K562 (cell line): Measurements from ENCODE around the gene M6PR. TPM values are rescaled to one million over a fixed set of nuclear protein-coding genes. Genes with fewer than 3 reads are reported as not detected.

Experiments used
- ATAC-seq: fragments of 200-7000 bp; cut with Tn5 transposase; 3 replicates; pipeline ENCODE4 v1.9.1; 2020; ENCODE audit warnings: moderate library complexity
- BruUV-seq: library from RNA; stranded (reverse); fragments of 400-500 nt; replicated peaks from 2 replicates; lab custom pipeline; 2021; lab: Mats Ljungman, UMichigan
- CTCF ChIA-PET: fragments of 300-600 bp; formaldehyde crosslinking; extraction: SDS; loops from one replicate; lab custom pipeline; 2021; ENCODE audit warnings: low intra/inter-chr PET ratio; lab: Yijun Ruan, JAX
- POLR2A ChIA-PET: fragments of 300-600, 350-650 bp; sonication (Branson Sonifier 250); formaldehyde crosslinking; extraction: SDS; loops from one replicate; lab custom pipeline; 2021; ENCODE audit warnings: antibody characterized with exemption, inconsistent platforms; lab: Yijun Ruan, JAX
- DNase-seq, 4 experiments: peaks; one replicate each; pipeline versions ENCODE4 v3.0.0 to v3.0.0-alpha.2; 2011 to 2018; ENCODE audit warnings: low spot score in 3 of 4, mixed read lengths in 3 of 4; ENCODE audit errors: extremely low read depth in 1 of 4
- FAIRE-seq: peaks from 2 replicates; lab custom pipeline; 2011; peaks lifted over from hg19 to GRCh38; lab: Jason Lieb, UNC
- H2AFZ ChIP-seq: 2 replicates; pipeline ENCODE4 v1.6.0; 2011; ENCODE audit warnings: low read depth, low read length, control low read depth, inconsistent platforms
- H3K27ac ChIP-seq: fragments of 200-600 bp; 3 replicates; pipeline ENCODE4 v1.8.0; 2011; ENCODE audit warnings: low read depth, mild to moderate bottlenecking, control low read depth, inconsistent platforms, low read length, moderate library complexity, mixed read lengths; ENCODE audit errors: extremely low read depth
- H3K27me3 ChIP-seq, 2 experiments: fragments of 300-600 bp in 1 of 2; 2 replicates in 1 of 2; 3 replicates in 1 of 2; pipeline versions ENCODE4 v1.6.0 to v1.8.0; 2011; ENCODE audit warnings: inconsistent platforms in 2 of 2, low read length in 2 of 2, mild to moderate bottlenecking in 1 of 2, mixed read lengths in 1 of 2, moderate library complexity in 1 of 2; ENCODE audit not compliant: control insufficient read depth in 2 of 2, insufficient read depth in 2 of 2
- H3K36me3 ChIP-seq: fragments of 300-600 bp; 3 replicates; pipeline ENCODE4 v1.8.0; 2011; ENCODE audit warnings: mild to moderate bottlenecking, low read length, inconsistent platforms; ENCODE audit not compliant: control insufficient read depth, insufficient read depth
- H3K4me1 ChIP-seq, 2 experiments: fragments of 200-600 bp in 1 of 2; replicated peaks in 1 of 2; 2 replicates in 1 of 2; 3 replicates in 1 of 2; pipeline versions ENCODE4 v1.5.1 to v1.8.0; 2011; ENCODE audit warnings: inconsistent platforms in 2 of 2, low read length in 2 of 2, mild to moderate bottlenecking in 1 of 2, mixed read lengths in 1 of 2, moderate library complexity in 1 of 2; ENCODE audit not compliant: control insufficient read depth in 2 of 2, insufficient read depth in 2 of 2
- H3K4me2 ChIP-seq: 2 replicates; pipeline ENCODE4 v1.6.1; 2011; ENCODE audit warnings: low read length, control low read depth, inconsistent platforms, mixed read lengths; ENCODE audit not compliant: insufficient read depth
- H3K4me3 ChIP-seq: fragments of 200-600 bp; sonication (generic), shearing (Covaris generic); 2 replicates; pipeline ENCODE4 v1.5.1; 2016; ENCODE audit warnings: control low read depth, inconsistent platforms
- H3K79me2 ChIP-seq: fragments of 200-600 bp; 3 replicates; pipeline ENCODE4 v1.8.0; 2011; ENCODE audit warnings: low read length, inconsistent platforms; ENCODE audit not compliant: control insufficient read depth, insufficient read depth
- H3K9ac ChIP-seq, 2 experiments: 2 replicates each; pipeline versions ENCODE4 v1.6.0 to v1.6.1; 2011; ENCODE audit warnings: low read depth in 2 of 2, low read length in 2 of 2, control low read depth in 1 of 2, inconsistent platforms in 1 of 2, mild to moderate bottlenecking in 1 of 2, mixed read lengths in 1 of 2; ENCODE audit not compliant: insufficient read depth in 1 of 2
- H3K9me1 ChIP-seq: one replicate; pipeline ENCODE4 v1.6.0; 2011; ENCODE audit warnings: inconsistent platforms, mild to moderate bottlenecking, low read length, moderate library complexity; ENCODE audit not compliant: control insufficient read depth, insufficient read depth
- H3K9me3 ChIP-seq: replicated peaks from 2 replicates; pipeline ENCODE4 v1.5.1; 2011; ENCODE audit warnings: low read depth, low read length, inconsistent platforms; ENCODE audit not compliant: control insufficient read depth, insufficient read depth
- H4K20me1 ChIP-seq: replicated peaks from 2 replicates; pipeline ENCODE4 v1.6.1; 2011; ENCODE audit warnings: low read length, inconsistent platforms, mixed read lengths; ENCODE audit not compliant: control insufficient read depth, insufficient read depth
- BACH1 ChIP-seq: fragments of 200-800 bp; sonication (Bioruptor generic); IDR thresholded peaks from 2 replicates; pipeline ENCODE4 v1.6.1; 2016; ENCODE audit warnings: missing genetic modification characterization, missing compliant biosample characterization
- EP300 ChIP-seq: IDR thresholded peaks from 2 replicates; pipeline ENCODE4 v1.6.1; 2012; ENCODE audit warnings: low read length, improper control_type of control experiment
- ETV5 ChIP-seq: sonication (generic); formaldehyde crosslinking; IDR thresholded peaks from 2 replicates; pipeline ENCODE4 v1.4.0; 2020; ENCODE audit warnings: low read depth, mild to moderate bottlenecking, missing genetic modification reagents
- NFATC3 ChIP-seq: fragments of 450-650 bp; IDR thresholded peaks from 2 replicates; pipeline ENCODE4 v1.6.1; 2017; ENCODE audit warnings: mild to moderate bottlenecking
- POLR2B ChIP-seq: fragments of 450-650 bp; IDR thresholded peaks from 2 replicates; pipeline ENCODE4 v1.6.1; 2018; ENCODE audit warnings: low read depth; ENCODE audit not compliant: partially characterized antibody
- SETDB1 ChIP-seq: IDR thresholded peaks from one replicate; pipeline ENCODE4 v1.6.1; 2012; ENCODE audit warnings: low read length, control low read depth, inconsistent platforms
- SMARCA4 ChIP-seq: fragments of 450-650 bp; IDR thresholded peaks from 2 replicates; pipeline ENCODE4 v1.6.1; 2016
- SOX6 ChIP-seq: fragments of 450-650 bp; IDR thresholded peaks from 2 replicates; pipeline ENCODE4 v1.6.1; 2014; ENCODE audit warnings: mild to moderate bottlenecking
- ZNF41 ChIP-seq: fragments of 250-450 bp; sonication (Bioruptor Pico); conservative IDR thresholded peaks from 2 replicates; pipeline ENCODE4 v1.4.0; 2020; ENCODE audit warnings: mild to moderate bottlenecking
- in situ Hi-C: fragments of 300-500 bp; cut with MboI; formaldehyde crosslinking; loops from 4 replicates; pipeline ENCODE4 v1.15.0; 2018; ENCODE audit warnings: inconsistent platforms, mixed read lengths
- intact Hi-C: fragments of 100-400 bp; cut with micrococcal nuclease; formaldehyde crosslinking; loops from 2 replicates; pipeline ENCODE4 v1.14.2; 2022
- polyA plus RNA-seq, 8 experiments: library from polyadenylated mRNA; depleted of rRNA in 4 of 8; stranded (reverse) in 5 of 8; unstranded in 3 of 8; fragments of >200 nt; fragmentation: Nextera tagmentation in 2 of 8; fragmentation: Illumina TruSeq in 1 of 8; extraction: Ambion mirVana in 2 of 8; extraction: Trizol in 1 of 8; gene quantifications; 2 replicates each; pipeline versions ENCODE4 v1.2.1 to v1.2.3, GENCODE V29; 2011 to 2014; ENCODE audit warnings: inconsistent platforms in 1 of 8, missing spikeins in 1 of 8
- total RNA-seq, 7 experiments: library from RNA; depleted of rRNA in 6 of 7; stranded (reverse); fragments of >200 nt in 6 of 7; fragmentation: Illumina TruSeq in 2 of 7; extraction: Trizol in 2 of 7; gene quantifications; 2 replicates each; pipeline versions ENCODE4 v1.2.1 to v1.2.3, GENCODE V29; 2011 to 2021; ENCODE audit warnings: low replicate concordance in 1 of 7
- TF ChIP-seq, protein P1 (sequence below), 2 experiments: fragments of 450-650 bp in 1 of 2; IDR thresholded peaks; 2 replicates each; pipeline ENCODE4 v1.6.1; 2011 to 2017; ENCODE audit warnings: low read depth in 2 of 2, antibody characterized with exemption in 1 of 2, borderline replicate concordance in 1 of 2, low read length in 1 of 2, mild to moderate bottlenecking in 1 of 2, mixed read lengths in 1 of 2; ENCODE audit not compliant: control insufficient read depth in 1 of 2
- TF ChIP-seq, protein P2 (sequence below): fragments of 250-450 bp; sonication (Bioruptor Pico); IDR thresholded peaks from 2 replicates; pipeline ENCODE4 v1.5.0; 2020; ENCODE audit warnings: mild to moderate bottlenecking, borderline replicate concordance
- TF ChIP-seq, protein P3 (sequence below): fragments of 450-650 bp; formaldehyde crosslinking; IDR thresholded peaks from 2 replicates; pipeline ENCODE4 v1.4.0; 2020; ENCODE audit warnings: mild to moderate bottlenecking, mixed read lengths

The M6PR gene
- total and polyA plus RNA-seq, 9 of the 15 experiments (the other 6 are each of a cell fraction or from before 2014, with no cell fraction given): 78.6 to 159 (median 112) TPM

DNA sequence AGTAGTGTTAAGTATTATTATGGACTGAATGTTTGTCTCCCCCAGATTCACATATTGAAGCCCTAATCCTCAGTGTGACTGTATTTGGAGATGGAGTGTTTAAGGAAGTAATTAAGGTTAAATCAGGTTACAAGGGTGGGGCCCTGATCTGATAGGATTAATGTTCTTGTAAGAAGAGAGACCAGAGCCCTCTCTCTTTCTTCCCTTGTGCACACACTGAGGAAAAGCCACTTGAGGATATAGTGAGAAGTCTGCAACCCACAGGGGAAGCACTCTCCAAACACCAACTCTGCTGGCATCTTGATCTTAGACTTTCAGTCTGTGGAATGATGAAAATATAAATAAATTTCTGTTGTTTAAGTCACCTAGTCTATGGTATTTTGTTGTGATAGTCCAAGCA, 37.7 kb upstream of the M6PR start:
- no peak for TF ChIP-seq ZNF41 (CRISPR knock-in tag)
- no peak for TF ChIP-seq SOX6
- no peak for TF ChIP-seq POLR2B
- no peak for TF ChIP-seq NFATC3
- TF ChIP-seq SETDB1: no peak
- TF ChIP-seq EP300: no peak
- no peak for TF ChIP-seq BACH1
- TF ChIP-seq, protein P1, sequence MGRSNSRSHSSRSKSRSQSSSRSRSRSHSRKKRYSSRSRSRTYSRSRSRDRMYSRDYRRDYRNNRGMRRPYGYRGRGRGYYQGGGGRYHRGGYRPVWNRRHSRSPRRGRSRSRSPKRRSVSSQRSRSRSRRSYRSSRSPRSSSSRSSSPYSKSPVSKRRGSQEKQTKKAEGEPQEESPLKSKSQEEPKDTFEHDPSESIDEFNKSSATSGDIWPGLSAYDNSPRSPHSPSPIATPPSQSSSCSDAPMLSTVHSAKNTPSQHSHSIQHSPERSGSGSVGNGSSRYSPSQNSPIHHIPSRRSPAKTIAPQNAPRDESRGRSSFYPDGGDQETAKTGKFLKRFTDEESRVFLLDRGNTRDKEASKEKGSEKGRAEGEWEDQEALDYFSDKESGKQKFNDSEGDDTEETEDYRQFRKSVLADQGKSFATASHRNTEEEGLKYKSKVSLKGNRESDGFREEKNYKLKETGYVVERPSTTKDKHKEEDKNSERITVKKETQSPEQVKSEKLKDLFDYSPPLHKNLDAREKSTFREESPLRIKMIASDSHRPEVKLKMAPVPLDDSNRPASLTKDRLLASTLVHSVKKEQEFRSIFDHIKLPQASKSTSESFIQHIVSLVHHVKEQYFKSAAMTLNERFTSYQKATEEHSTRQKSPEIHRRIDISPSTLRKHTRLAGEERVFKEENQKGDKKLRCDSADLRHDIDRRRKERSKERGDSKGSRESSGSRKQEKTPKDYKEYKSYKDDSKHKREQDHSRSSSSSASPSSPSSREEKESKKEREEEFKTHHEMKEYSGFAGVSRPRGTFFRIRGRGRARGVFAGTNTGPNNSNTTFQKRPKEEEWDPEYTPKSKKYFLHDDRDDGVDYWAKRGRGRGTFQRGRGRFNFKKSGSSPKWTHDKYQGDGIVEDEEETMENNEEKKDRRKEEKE (IDR thresholded peaks at IDR 0.05; ENCODE audit: borderline replicate concordance in 1 of 2, control insufficient read depth in 1 of 2, low read depth in 2 of 2, low read length in 1 of 2): no peak
- TF ChIP-seq, protein P2, sequence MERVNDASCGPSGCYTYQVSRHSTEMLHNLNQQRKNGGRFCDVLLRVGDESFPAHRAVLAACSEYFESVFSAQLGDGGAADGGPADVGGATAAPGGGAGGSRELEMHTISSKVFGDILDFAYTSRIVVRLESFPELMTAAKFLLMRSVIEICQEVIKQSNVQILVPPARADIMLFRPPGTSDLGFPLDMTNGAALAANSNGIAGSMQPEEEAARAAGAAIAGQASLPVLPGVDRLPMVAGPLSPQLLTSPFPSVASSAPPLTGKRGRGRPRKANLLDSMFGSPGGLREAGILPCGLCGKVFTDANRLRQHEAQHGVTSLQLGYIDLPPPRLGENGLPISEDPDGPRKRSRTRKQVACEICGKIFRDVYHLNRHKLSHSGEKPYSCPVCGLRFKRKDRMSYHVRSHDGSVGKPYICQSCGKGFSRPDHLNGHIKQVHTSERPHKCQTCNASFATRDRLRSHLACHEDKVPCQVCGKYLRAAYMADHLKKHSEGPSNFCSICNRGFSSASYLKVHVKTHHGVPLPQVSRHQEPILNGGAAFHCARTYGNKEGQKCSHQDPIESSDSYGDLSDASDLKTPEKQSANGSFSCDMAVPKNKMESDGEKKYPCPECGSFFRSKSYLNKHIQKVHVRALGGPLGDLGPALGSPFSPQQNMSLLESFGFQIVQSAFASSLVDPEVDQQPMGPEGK (CRISPR knock-in tag): no peak
- no peak for TF ChIP-seq ETV5 (CRISPR knock-in tag)
- TF ChIP-seq, protein P3, sequence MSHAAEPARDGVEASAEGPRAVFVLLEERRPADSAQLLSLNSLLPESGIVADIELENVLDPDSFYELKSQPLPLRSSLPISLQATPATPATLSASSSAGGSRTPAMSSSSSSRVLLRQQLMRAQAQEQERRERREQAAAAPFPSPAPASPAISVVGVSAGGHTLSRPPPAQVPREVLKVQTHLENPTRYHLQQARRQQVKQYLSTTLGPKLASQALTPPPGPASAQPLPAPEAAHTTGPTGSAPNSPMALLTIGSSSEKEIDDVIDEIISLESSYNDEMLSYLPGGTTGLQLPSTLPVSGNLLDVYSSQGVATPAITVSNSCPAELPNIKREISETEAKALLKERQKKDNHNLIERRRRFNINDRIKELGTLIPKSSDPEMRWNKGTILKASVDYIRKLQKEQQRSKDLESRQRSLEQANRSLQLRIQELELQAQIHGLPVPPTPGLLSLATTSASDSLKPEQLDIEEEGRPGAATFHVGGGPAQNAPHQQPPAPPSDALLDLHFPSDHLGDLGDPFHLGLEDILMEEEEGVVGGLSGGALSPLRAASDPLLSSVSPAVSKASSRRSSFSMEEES: no peak
- TF ChIP-seq SMARCA4: no peak
- Histone ChIP-seq H3K27ac (no peak overlapping the region), H3K4me3 (no peak overlapping the region), H3K27me3 (no peaks in the 10 kb centered on the region; a peak in 1 of 5 replicates), H3K4me1 (no peaks in the 10 kb centered on the region; a peak in 2 of 5 replicates), H3K79me2 (no peaks in the 10 kb centered on the region), H4K20me1 (no peaks in the 10 kb centered on the region), H3K36me3 (no peaks in the 10 kb centered on the region), H3K9me3 (no peaks in the 10 kb centered on the region), H3K9ac (no peak overlapping the region), H3K4me2 (no peak overlapping the region), H3K9me1 (no peaks in the 10 kb centered on the region), H2AFZ (no peak overlapping the region)
- ATAC-seq (no peak), DNase-seq (no peak), FAIRE-seq (no peak)
- CTCF ChIA-PET: no interaction called here
- intact Hi-C loops: no loop called here
- POLR2A ChIA-PET: no interaction called here
- BruUV-seq: no TSS peak
- in situ Hi-C loops: no loop called here
